Naive thymus-derived CD8-positive, alpha-beta T cell (primary cell): ENCODE measurements around the gene PCYT1A. TPM values are rescaled to one million over a fixed set of nuclear protein-coding genes. Genes with fewer than 3 reads are reported as not detected.
"Not testable (repeated sequence)": the region's sequence is repeated elsewhere in the genome, so short reads cannot be mapped to it uniquely, and the experiment has no call there.

ENCODE experiments used
- ATAC-seq, 2 donors: fragments of 150-1000 bp; cut with Tn5 transposase in 1 of 2; sonication (Bioruptor Pico), chemical (Tn5 transposase) in 1 of 2; 1 replicate in 1 of 2; 2 replicates in 1 of 2; pipeline ENCODE4 v1.10.0; 2021; ENCODE audit warnings: mild to moderate bottlenecking in 2 of 2, moderate library complexity in 2 of 2
- POLR2A ChIA-PET: fragments of 350-600 bp; sonication (Branson Sonifier 250); formaldehyde crosslinking; loops from one replicate; lab custom pipeline; 2021; ENCODE audit warnings: antibody characterized with exemption; lab: Charles Lee
- DNase-seq, 10 donors: peaks; one replicate each; pipeline versions ENCODE4 v3.0.0 to v3.0.0-alpha.2; 2020 to 2022
- H3K27ac Mint-ChIP-seq, 10 donors: one replicate each; pipeline ENCODE4 v1.8.0; 2020 to 2022; ENCODE audit warnings: mild to moderate bottlenecking in 10 of 10, mixed read lengths in 10 of 10, moderate library complexity in 4 of 10, inconsistent platforms in 1 of 10
- H3K27me3 Mint-ChIP-seq, 5 donors: one replicate each; pipeline ENCODE4 v1.8.0; 2021 to 2022; ENCODE audit warnings: mixed read lengths in 5 of 5
- H3K36me3 Mint-ChIP-seq, 3 donors: one replicate each; pipeline ENCODE4 v1.8.0; 2020 to 2022; ENCODE audit warnings: mixed read lengths in 3 of 3, mild to moderate bottlenecking in 2 of 3, inconsistent platforms in 1 of 3
- H3K4me1 Mint-ChIP-seq, 4 donors: one replicate each; pipeline ENCODE4 v1.8.0; 2021 to 2022; ENCODE audit warnings: mixed read lengths in 4 of 4
- H3K4me3 Mint-ChIP-seq, 10 donors: one replicate each; pipeline ENCODE4 v1.8.0; 2020 to 2022; ENCODE audit warnings: mild to moderate bottlenecking in 10 of 10, mixed read lengths in 10 of 10, moderate library complexity in 6 of 10, inconsistent platforms in 1 of 10
- H3K9me3 Mint-ChIP-seq, 9 donors: one replicate each; pipeline ENCODE4 v1.8.0; 2020 to 2022; ENCODE audit warnings: mixed read lengths in 9 of 9, mild to moderate bottlenecking in 3 of 9, inconsistent platforms in 1 of 9, moderate library complexity in 1 of 9
- polyA plus RNA-seq, 3 donors: library from polyadenylated mRNA; unstranded; fragments of 300-500 nt; fragmentation: Illumina TruSeq; gene quantifications; one replicate each; pipeline ENCODE4 v1.2.3, GENCODE V29; 2021
- total RNA-seq, 8 experiments: library from RNA in 2 of 8; stranded (reverse) in 2 of 8; gene quantifications; one replicate each; pipeline ENCODE4 v1.2.3 and lab custom pipeline; 2021 to 2026

PCYT1A gene
- total and polyA plus RNA-seq, 5 experiments from 2014 or later, result 7.6 to 52.2 (median 12.6) TPM

GRCh38 chr3:196192524-196193051, 94.9 kb downstream of the PCYT1A start:
- H3K27ac Mint-ChIP-seq, result peak overlapping the region; percentile 75 to 98 (median 90)
- H3K27me3 Mint-ChIP-seq, result no peaks in the 10 kb centered on the region
- H3K4me1 Mint-ChIP-seq, result peaks cover 7 to 26% (median 13%) of the 10 kb centered on the region in 4 donors
- H3K9me3 Mint-ChIP-seq, result no peaks in the 10 kb centered on the region
- no peaks in the 10 kb centered on the region for H3K36me3 Mint-ChIP-seq
- ATAC-seq (no peak), DNase-seq (no peak)
- H3K4me3 Mint-ChIP-seq, result peak overlapping the region in 6 of 10 donors; percentile 14 to 64 (median 39)
- POLR2A ChIA-PET, result interaction anchor here (1.3 to 3.9 kb wide), 2 partner anchors 12 to 113 kb away, joined by 3 to 22 read pairs; no protein-coding TSS in a partner anchor

GRCh38 chr3:196192036-196192523, 95.4 kb downstream of the PCYT1A start:
- H3K4me1 Mint-ChIP-seq, result peaks cover 7 to 29% (median 14%) of the 10 kb centered on the region in 4 donors

GRCh38 chr3:196189566-196190347, 97.8 kb downstream of the PCYT1A start:
- Mint-ChIP-seq H3K27ac (peak overlapping the region in 1 of 10 donors; percentile 12), H3K27me3 (no peaks in the 10 kb centered on the region), H3K9me3 (no peaks in the 10 kb centered on the region), H3K4me3 (no peak overlapping the region), H3K4me1 (peaks cover 7 to 37% (median 18%) of the 10 kb centered on the region in 4 donors), H3K36me3 (no peaks in the 10 kb centered on the region)
- POLR2A ChIA-PET, result interaction anchor here (3.9 kb wide), 1 partner anchor 9 kb away, joined by 22 read pairs; no protein-coding TSS in a partner anchor
- ATAC-seq (no peak), DNase-seq (no peak)

More at GRCh38 chr3:196192036-196192523, 95.4 kb downstream of the PCYT1A start:
- Mint-ChIP-seq H3K4me3 (peak overlapping the region in 7 of 10 donors; percentile 18 to 64 (median 56)), H3K9me3 (no peaks in the 10 kb centered on the region), H3K27me3 (no peaks in the 10 kb centered on the region), H3K36me3 (no peaks in the 10 kb centered on the region), H3K27ac (peak overlapping the region; percentile 52 to 98 (median 90))
- DNase-seq (peak in 4 of 10 donors; percentile 14 to 35 (median 26)), ATAC-seq (peak; percentile 49 to 64)
- POLR2A ChIA-PET, result interaction anchor here (1.0 to 3.9 kb wide), 3 partner anchors 12 to 112 kb away, joined by 3 to 22 read pairs (median 3); no protein-coding TSS in a partner anchor

- DNase-seq (no peak), ATAC-seq (peak; percentile 20 to 41)
- Mint-ChIP-seq H3K4me1 (peaks cover 2 to 31% (median 14%) of the 10 kb centered on the region in 4 donors), H3K36me3 (no peaks in the 10 kb centered on the region), H3K9me3 (no peaks in the 10 kb centered on the region), H3K27ac (peak overlapping the region in 9 of 10 donors; percentile 44 to 86 (median 73)), H3K27me3 (no peaks in the 10 kb centered on the region), H3K4me3 (peak overlapping the region; percentile 7 to 74 (median 49))
- POLR2A ChIA-PET, result interaction anchor here (1.6 kb wide), 1 partner anchor 8 kb away, joined by 5 read pairs; no protein-coding TSS in a partner anchor
Measured at GRCh38 chr3:196186651-196187573, 100.6 kb downstream of the PCYT1A start.

GRCh38 chr3:196184881-196185280, 102.6 kb downstream of the PCYT1A start:
- Mint-ChIP-seq H3K27me3 (no peaks in the 10 kb centered on the region), H3K36me3 (no peaks in the 10 kb centered on the region), H3K9me3 (no peaks in the 10 kb centered on the region), H3K27ac (peak overlapping the region in 1 of 10 donors; percentile 17), H3K4me3 (no peak overlapping the region), H3K4me1 (peaks cover 6 to 41% (median 25%) of the 10 kb centered on the region in 4 donors)
- no peak for DNase-seq
- POLR2A ChIA-PET, result no interaction called here
- no peak for ATAC-seq

GRCh38 chr3:196184169-196184432, 103.4 kb downstream of the PCYT1A start:
- H3K4me3 Mint-ChIP-seq, H3K36me3 Mint-ChIP-seq, ATAC-seq, H3K9me3 Mint-ChIP-seq, H3K27me3 Mint-ChIP-seq, POLR2A ChIA-PET, DNase-seq: not testable (repeated sequence)
- peak overlapping the region in 1 of 10 donors; percentile 57 for H3K27ac Mint-ChIP-seq
- H3K4me1 Mint-ChIP-seq, result peaks cover 13 to 45% (median 32%) of the 10 kb centered on the region in 4 donors

DNA sequence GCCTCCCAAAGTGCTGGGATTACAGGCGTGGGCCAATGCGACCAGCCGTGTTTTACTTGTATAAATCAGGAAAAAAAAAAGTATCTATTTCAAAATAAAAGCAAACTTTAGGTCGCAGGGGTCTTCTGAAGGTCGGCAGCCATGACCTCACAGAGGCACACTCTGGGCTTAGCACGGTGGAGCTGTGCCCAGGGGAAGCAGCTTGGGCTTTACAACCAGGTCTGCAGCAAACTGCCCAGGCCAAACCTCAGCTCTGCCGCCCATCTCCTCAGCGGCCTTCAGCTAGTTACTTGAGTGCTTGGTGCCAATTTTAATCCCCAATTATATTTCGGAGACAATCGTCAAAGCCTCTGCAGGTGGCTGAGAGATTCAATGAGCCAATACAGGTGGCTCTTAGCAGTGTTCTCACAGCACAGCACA, 106.4 kb downstream of the PCYT1A start:
- ATAC-seq (no peak), DNase-seq (no peak)
- no peaks in the 10 kb centered on the region for H3K9me3 Mint-ChIP-seq
- H3K4me3 Mint-ChIP-seq, result peak overlapping the region in 3 of 10 donors; percentile 10 to 53 (median 36)
- peaks cover 13 to 45% (median 31%) of the 10 kb centered on the region in 4 donors for H3K4me1 Mint-ChIP-seq
- POLR2A ChIA-PET, result interaction anchor here (1.2 to 3.5 kb wide), 3 partner anchors 10 to 102 kb away, joined by 3 to 22 read pairs (median 8); no protein-coding TSS in a partner anchor
- peak overlapping the region in 8 of 10 donors; percentile 29 to 98 (median 92) for H3K27ac Mint-ChIP-seq
- H3K27me3 Mint-ChIP-seq, result no peaks in the 10 kb centered on the region
- no peaks in the 10 kb centered on the region for H3K36me3 Mint-ChIP-seq

DNA sequence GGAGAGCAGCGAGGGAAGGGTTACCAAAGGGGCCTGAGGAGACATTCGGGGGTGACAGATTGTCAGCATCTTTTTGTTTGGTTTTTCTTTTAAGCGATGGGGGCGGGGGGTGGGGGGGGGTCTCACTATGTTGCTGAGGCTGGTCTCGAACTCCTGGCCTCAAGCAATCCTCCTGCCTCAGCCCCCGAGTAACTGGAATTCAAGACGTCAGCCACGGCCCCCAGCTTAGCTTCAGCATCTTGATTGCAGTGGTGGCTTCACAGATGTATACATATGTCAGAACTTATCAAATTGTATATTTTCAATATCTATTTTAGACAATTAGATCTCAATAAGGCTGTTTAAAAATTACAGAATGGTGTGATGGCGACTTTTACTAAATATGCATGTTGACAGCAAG, 107.2 kb downstream of the PCYT1A start:
- peak overlapping the region; percentile 62 to 85 (median 76) for H3K4me3 Mint-ChIP-seq
- H3K4me1 Mint-ChIP-seq, result peaks cover 13 to 45% (median 31%) of the 10 kb centered on the region in 4 donors
- no peak for ATAC-seq
- POLR2A ChIA-PET, result interaction anchor here (0.6 to 3.5 kb wide), 9 partner anchors 11 to 137 kb away, joined by 3 to 22 read pairs (median 7); partner anchors contain the start of gene DYNLT2B
- no peaks in the 10 kb centered on the region for H3K9me3 Mint-ChIP-seq
- peak overlapping the region; percentile 86 to 99 (median 96) for H3K27ac Mint-ChIP-seq
- DNase-seq, result no peak
- H3K27me3 Mint-ChIP-seq, result no peaks in the 10 kb centered on the region
- H3K36me3 Mint-ChIP-seq, result no peaks in the 10 kb centered on the region

Other genes starting within 250 kb of the PCYT1A start
- 10 to 100 TPM; 52.9 to 55.9 TPM for gene TFRC, start 205.6 kb downstream of the PCYT1A start, total RNA-seq
- gene TFRC, start 205.6 kb downstream of the PCYT1A start, polyA plus RNA-seq, result 10 to 100 TPM in 2 of 3 donors, 1 to 10 TPM in 1; 7.1 to 14.5 (median 10.0) TPM
- not detected for gene ZDHHC19, start 76.3 kb downstream of the PCYT1A start, total RNA-seq
- gene ZDHHC19, start 76.3 kb downstream of the PCYT1A start, polyA plus RNA-seq, result under 1 TPM in 1 of 3 donors, not detected in 2; 0.51 TPM
- not detected for gene SLC51A, start 71.2 kb downstream of the PCYT1A start, total RNA-seq
- gene SLC51A, start 71.2 kb downstream of the PCYT1A start, polyA plus RNA-seq, result under 1 TPM in 2 of 3 donors, not detected in 1; 0.67 to 0.89 TPM
- 1 to 10 TPM; 4.2 to 5.4 TPM for gene DYNLT2B, start 30.5 kb upstream of the PCYT1A start, total RNA-seq
- gene DYNLT2B, start 30.5 kb upstream of the PCYT1A start, polyA plus RNA-seq, result 10 to 100 TPM in 1 of 3 donors, 1 to 10 TPM in 2; 9.2 to 12.6 (median 10.0) TPM
- gene TM4SF19, start 50.7 kb upstream of the PCYT1A start, total RNA-seq, result under 1 TPM in 1 of 2 experiments, not detected in 1; 0.66 TPM
- gene TM4SF19, start 50.7 kb upstream of the PCYT1A start, polyA plus RNA-seq, result 1 to 10 TPM in 1 of 3 donors, under 1 TPM in 1, not detected in 1; 0.09 to 1.6 TPM
- 10 to 100 TPM; 77.0 to 88.4 TPM for gene UBXN7, start 144.7 kb upstream of the PCYT1A start, total RNA-seq
- 10 to 100 TPM; 27.3 to 29.6 (median 28.5) TPM for gene UBXN7, start 144.7 kb upstream of the PCYT1A start, polyA plus RNA-seq
- gene RNF168, start 216.0 kb upstream of the PCYT1A start, total RNA-seq, result 10 to 100 TPM; 56.0 to 56.5 TPM
- 1 to 10 TPM; 7.7 to 9.2 (median 8.4) TPM for gene RNF168, start 216.0 kb upstream of the PCYT1A start, polyA plus RNA-seq
- gene SMCO1, start 227.6 kb upstream of the PCYT1A start, total RNA-seq, result not detected
- not detected for gene SMCO1, start 227.6 kb upstream of the PCYT1A start, polyA plus RNA-seq